GM18951 (cell line): ENCODE results near the gene NSG1.
"Not testable (repeated sequence)": the region's sequence is repeated elsewhere in the genome, so short reads cannot be mapped to it uniquely, and the experiment has no call there.

Source experiments
- POLR2A ChIP-seq: IDR thresholded peaks from 4 replicates; pipeline ENCODE4 v1.6.1; 2011; ENCODE audit warnings: mild to moderate bottlenecking; ENCODE audit not compliant: insufficient read length, insufficient read depth; ENCODE audit errors: extremely low read depth
- in situ Hi-C: fragments of 300-500 bp; cut with MboI; formaldehyde crosslinking; loops from one replicate; pipeline ENCODE4 v1.12.0; 2022; ENCODE audit warnings: low sequenced_read_pairs, mixed read lengths, inconsistent platforms; ENCODE audit not compliant: unreplicated experiment

Gene NSG1

DNA sequence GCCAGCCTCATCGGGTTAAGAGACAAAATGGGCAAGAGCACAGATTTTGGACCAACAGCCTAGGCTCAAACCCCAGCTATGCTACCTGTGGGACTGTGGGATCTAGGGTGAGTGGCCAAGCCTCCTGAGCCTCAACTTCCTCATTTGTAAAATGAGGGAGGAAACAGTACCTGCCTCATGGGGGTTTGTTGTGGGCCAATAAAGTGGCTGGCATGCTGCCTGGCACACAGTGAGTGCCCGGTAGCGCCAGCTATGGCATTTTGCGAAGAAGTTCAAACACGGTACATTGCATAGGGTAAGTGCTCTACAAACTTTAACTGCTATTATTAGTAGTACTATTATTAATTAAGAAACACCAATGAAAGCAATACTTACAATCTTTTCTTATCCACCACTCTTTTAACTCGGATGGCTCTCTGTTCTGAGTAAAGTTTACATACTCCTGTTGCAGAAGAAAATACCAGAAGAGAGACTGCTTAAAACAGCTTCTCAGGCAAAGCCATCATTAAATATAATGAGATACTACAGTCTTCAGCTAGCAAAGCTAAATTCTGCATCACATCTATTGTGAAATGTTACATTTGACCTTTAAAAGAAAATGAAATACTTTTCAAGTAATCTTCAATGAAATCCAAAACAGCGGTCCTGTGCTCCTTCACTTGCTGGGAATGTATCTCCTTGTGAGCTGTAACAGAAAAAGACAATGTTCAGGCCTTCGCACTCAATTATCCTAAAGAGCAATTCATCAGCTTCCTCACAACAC is 70.1 kb downstream of the NSG1 start:
- no peak for TF ChIP-seq POLR2A
- in situ Hi-C loops: no loop called here

DNA sequence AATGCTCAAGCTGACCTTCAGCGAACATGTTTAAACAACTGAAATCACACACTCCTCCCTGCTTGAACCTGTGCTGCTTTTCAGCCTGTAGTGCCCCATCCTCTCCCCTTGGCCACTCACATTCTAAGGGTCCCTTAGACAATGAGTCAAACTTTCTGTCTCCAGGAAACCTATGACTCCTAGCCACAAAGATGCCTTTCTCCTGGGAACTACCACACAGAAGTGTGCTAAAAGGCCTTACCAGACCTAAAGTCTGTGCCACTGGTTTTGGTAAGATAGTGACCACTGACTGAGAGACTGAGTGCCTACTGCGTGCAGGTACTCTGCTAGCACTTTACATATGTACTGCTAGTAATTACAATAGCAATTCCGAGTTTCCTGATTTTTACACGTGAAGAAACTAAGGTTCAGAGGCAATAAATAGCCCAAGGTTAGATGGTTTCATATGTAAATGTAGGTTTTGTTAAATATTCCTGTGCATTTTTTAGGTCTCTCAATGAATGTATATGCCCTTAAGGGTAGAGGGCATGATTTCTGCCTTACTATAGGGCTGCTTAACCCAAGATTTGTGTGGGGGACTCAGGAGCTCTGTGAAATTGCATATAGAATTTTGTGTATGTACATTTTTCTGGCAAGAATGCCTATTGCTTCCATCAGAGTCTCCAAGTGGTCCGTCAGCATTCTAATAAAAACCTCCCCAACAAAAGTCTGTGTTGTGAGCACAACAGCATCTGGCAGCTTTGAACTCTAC is 71.1 kb downstream of the NSG1 start:
- TF ChIP-seq POLR2A: no peak
- in situ Hi-C loops: no loop called here

DNA sequence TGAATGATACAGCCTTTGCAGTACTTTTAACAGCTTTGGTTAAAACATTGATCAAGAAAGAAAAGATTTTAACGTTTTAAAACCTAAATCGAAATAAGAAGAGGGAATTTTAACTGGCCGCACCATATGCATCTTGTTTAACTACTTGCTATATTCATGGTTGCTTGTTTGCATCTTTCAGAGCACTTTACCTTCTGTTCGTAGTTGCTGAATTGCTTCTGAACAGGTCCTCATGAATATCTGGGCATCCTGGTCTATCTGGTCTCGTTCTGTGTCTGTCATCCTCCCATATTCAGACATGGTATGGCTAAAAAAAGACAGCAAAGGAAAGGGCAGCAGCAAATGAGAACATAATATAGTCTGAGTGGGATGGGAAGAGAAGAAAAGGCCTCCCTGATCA is 72.3 kb downstream of the NSG1 start:
- in situ Hi-C loops: no loop called here
- TF ChIP-seq POLR2A: no peak

DNA sequence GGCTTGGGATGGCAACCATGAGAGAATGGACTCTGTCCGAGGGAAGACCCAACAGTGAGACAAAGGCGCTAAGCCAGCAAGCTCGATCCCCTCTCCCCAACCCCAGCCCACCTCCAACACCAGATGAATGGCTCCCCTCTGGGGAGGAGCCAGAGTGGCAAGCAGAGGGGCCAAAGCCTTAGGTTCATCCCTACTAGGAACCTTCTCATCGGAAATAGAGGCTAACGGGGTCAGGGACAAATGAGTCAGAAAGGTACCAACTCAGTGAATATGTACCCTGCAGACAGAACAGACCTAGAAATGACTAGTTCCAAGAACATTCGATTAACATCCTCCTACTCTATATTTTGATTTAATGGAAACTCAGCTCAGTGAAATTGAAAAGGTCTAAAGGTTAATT is 73.9 kb downstream of the NSG1 start:
- in situ Hi-C loops: no loop called here
- TF ChIP-seq POLR2A: no peak

DNA sequence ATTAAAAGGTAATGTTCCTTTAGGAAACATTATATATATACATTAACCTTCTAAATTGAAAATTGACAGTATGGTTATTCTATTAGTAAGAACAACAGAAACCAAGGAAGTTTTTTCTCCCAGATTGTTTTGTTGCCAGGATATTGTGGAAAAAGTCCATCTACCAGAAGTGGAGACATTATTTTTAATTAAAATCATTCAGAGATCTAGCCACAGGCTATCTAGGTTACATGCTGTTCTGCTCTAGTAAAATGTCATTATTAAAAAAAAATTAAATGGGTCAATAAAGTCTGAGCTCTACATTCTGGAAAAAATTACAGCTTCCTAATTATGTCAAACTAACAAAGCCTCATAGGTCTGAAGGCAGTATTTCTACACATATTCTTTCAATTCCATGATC is 74.3 kb downstream of the NSG1 start:
- TF ChIP-seq POLR2A: no peak
- in situ Hi-C loops: no loop called here

DNA sequence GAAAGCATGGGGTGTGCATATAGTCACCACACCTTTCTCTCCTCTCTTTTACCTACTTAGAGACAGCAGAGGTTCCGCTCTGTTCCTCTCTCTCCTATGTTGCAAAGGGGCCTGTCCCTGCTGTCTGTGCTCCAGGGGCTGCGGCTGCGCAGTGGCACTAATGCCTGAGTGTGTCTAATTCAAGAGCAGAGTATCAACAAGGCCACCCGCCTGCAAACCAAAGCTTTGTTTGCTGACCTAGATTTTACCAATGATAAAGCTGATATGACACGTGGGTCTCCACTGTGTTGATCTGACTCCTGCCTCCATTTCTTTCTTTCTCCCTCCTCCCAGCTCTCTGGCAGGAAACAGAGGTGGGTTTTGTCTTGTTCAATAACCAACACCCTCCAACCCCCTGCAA is 74.9 kb downstream of the NSG1 start:
- TF ChIP-seq POLR2A: no peak
- in situ Hi-C loops: no loop called here

DNA sequence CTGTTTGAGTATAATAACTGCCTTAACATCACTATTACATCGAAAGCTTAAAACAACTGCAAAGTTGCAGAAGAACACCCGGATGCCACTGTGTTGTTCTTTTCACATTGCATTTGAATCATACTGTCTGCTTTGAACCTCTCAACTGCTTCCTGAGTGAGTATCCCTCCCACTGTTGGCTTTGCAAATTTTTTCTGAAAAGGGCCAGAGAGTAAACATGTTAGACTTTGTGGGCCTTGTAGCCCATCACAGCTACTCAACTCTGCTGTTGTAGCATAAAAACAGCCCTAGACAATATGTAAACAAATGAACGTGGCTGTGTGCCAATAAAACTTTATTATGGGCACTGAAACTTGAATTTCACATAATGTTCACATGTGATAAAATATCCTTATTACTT is 76.1 kb downstream of the NSG1 start:
- no peak for TF ChIP-seq POLR2A

DNA sequence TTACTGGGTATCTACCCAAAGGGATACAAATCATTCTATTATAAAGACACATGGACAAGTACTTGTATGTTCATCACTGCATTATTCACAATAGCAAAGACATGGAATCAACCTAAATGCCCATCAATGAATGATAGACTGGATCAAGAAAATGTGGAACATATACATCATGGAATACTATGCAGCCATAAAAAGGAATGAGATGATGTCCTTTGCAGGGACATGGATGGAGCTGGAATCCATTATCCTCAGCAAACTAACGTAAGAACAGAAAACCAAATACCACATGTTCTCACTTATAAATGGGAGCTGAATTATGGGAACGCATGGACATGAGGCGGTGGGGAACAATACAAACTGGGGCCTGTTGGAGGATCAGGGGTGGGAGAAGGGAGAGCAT is 78.3 kb downstream of the NSG1 start:
- in situ Hi-C loops: not testable (repeated sequence)

More for the DNA sequence above, 76.1 kb downstream of the NSG1 start:
- in situ Hi-C loops: no loop called here
